GM19455 (cell line): Measurements from ENCODE around the gene RADIL.
"Not testable (repeated sequence)": the region's sequence is repeated elsewhere in the genome, so short reads cannot be mapped to it uniquely, and the experiment has no call there.

Source experiments
- ATAC-seq: cut with Tn5 transposase; IDR thresholded peaks from one replicate; pipeline ENCODE4 v1.9.1; 2021; ENCODE audit not compliant: unreplicated experiment

Gene RADIL

GRCh38 chr7:4815609-4816418, 67.7 kb downstream of the RADIL start:
- ATAC-seq = no peak

GRCh38 chr7:4815121-4815520, 68.4 kb downstream of the RADIL start:
- no peak for ATAC-seq

GRCh38 chr7:4814433-4814832, 69.1 kb downstream of the RADIL start:
- no peak for ATAC-seq

- ATAC-seq = no peak
Measured at GRCh38 chr7:4809666-4810065, 73.8 kb downstream of the RADIL start.

GRCh38 chr7:4809091-4809591, 74.4 kb downstream of the RADIL start:
- ATAC-seq = no peak

GRCh38 chr7:4808565-4808964, 75.0 kb downstream of the RADIL start:
- no peak for ATAC-seq

- ATAC-seq = no peak
Measured at GRCh38 chr7:4808026-4808425, 75.5 kb downstream of the RADIL start.

GRCh38 chr7:4807598-4808016, 75.9 kb downstream of the RADIL start:
- no peak for ATAC-seq

GRCh38 chr7:4806983-4807597, 76.4 kb downstream of the RADIL start:
- ATAC-seq = no peak

GRCh38 chr7:4805984-4806300, 77.6 kb downstream of the RADIL start:
- ATAC-seq = no peak

GRCh38 chr7:4805110-4805983, 78.2 kb downstream of the RADIL start:
- ATAC-seq = no peak

GRCh38 chr7:4803397-4804241, 79.9 kb downstream of the RADIL start:
- ATAC-seq = no peak

- not testable (repeated sequence) for ATAC-seq
Measured at GRCh38 chr7:4802577-4802976, 80.9 kb downstream of the RADIL start.

- ATAC-seq = no peak
Measured at GRCh38 chr7:4801839-4802231, 81.7 kb downstream of the RADIL start.

- no peak for ATAC-seq
Measured at GRCh38 chr7:4800926-4801838, 82.3 kb downstream of the RADIL start.

GRCh38 chr7:4800487-4800886, 83.0 kb downstream of the RADIL start:
- no peak for ATAC-seq

- no peak for ATAC-seq
Measured at GRCh38 chr7:4799508-4800268, 83.8 kb downstream of the RADIL start.

GRCh38 chr7:4798706-4799235, 84.7 kb downstream of the RADIL start:
- ATAC-seq = no peak
